ENCODE results near the gene CCIN.
"Not testable (repeated sequence)": the region's sequence is repeated elsewhere in the genome, so short reads cannot be mapped to it uniquely, and the experiment has no call there.

Gene CCIN

GRCh38 chr9:36160126-36160525, 9.1 kb upstream of the CCIN start:
- DNase-seq (ENCODE audit: low spot score): not testable (repeated sequence)

GRCh38 chr9:36161187-36161586, 8.0 kb upstream of the CCIN start:
- DNase-seq (ENCODE audit: low spot score): peak; percentile 13

- DNase-seq (ENCODE audit: low spot score): peak; percentile 1
Observed at GRCh38 chr9:36162211-36162738, 6.9 kb upstream of the CCIN start.

GRCh38 chr9:36163049-36163785, 6.0 kb upstream of the CCIN start:
- peak; percentile 25 for DNase-seq (ENCODE audit: low spot score)

- peak; percentile 27 for DNase-seq (ENCODE audit: low spot score)
Observed at GRCh38 chr9:36163786-36164170, 5.4 kb upstream of the CCIN start.

- DNase-seq (ENCODE audit: low spot score): no peak
Observed at GRCh38 chr9:36164372-36164771, 4.8 kb upstream of the CCIN start.

- no peak for DNase-seq (ENCODE audit: low spot score)
Observed at GRCh38 chr9:36164989-36165388, 4.2 kb upstream of the CCIN start.

- DNase-seq (ENCODE audit: low spot score): peak; percentile 50
Observed at GRCh38 chr9:36165826-36166167, 3.4 kb upstream of the CCIN start.

- peak; percentile 94 for DNase-seq (ENCODE audit: low spot score)
Observed at GRCh38 chr9:36166168-36166927, 2.8 kb upstream of the CCIN start.

- no peak for DNase-seq (ENCODE audit: low spot score)
Observed at GRCh38 chr9:36169708-36170107, 520 bp downstream of the CCIN start.

GRCh38 chr9:36170531-36170930, 1.3 kb downstream of the CCIN start:
- no peak for DNase-seq (ENCODE audit: low spot score)

- no peak for DNase-seq (ENCODE audit: low spot score)
Observed at GRCh38 chr9:36173861-36174260, 4.7 kb downstream of the CCIN start.

- no peak for DNase-seq (ENCODE audit: low spot score)
Observed at GRCh38 chr9:36174271-36174670, 5.1 kb downstream of the CCIN start.

- no peak for DNase-seq (ENCODE audit: low spot score)
Observed at GRCh38 chr9:36174731-36175130, 5.5 kb downstream of the CCIN start.

- DNase-seq (ENCODE audit: low spot score): not testable (repeated sequence)
Observed at GRCh38 chr9:36175209-36175608, 6.0 kb downstream of the CCIN start.

GRCh38 chr9:36176496-36176895, 7.3 kb downstream of the CCIN start:
- DNase-seq (ENCODE audit: low spot score): not testable (repeated sequence)

GRCh38 chr9:36177571-36177970, 8.4 kb downstream of the CCIN start:
- DNase-seq (ENCODE audit: low spot score): no peak

- DNase-seq (ENCODE audit: low spot score): not testable (repeated sequence)
Observed at GRCh38 chr9:36180243-36180642, 11.1 kb downstream of the CCIN start.

- DNase-seq (ENCODE audit: low spot score): peak; percentile 70
Observed at GRCh38 chr9:36187414-36187813, 18.2 kb downstream of the CCIN start.

- DNase-seq (ENCODE audit: low spot score): no peak
Observed at GRCh38 chr9:36188212-36188611, 19.0 kb downstream of the CCIN start.

- no peak for DNase-seq (ENCODE audit: low spot score)
Observed at GRCh38 chr9:36189976-36190375, 20.8 kb downstream of the CCIN start.

- DNase-seq (ENCODE audit: low spot score): peak; percentile 98
Observed at GRCh38 chr9:36190388-36191289, 21.5 kb downstream of the CCIN start, which contains the start of gene CLTA. Gene CLTA, plus strand, starts transcription at chr9:36190921. Its CDS starts 136 bp downstream, at chr9:36191057.

Data from AG08396 (cell line).